Heart left ventricle (tissue), 16 donors: Measurements from ENCODE around the gene DAND5. TPM values are rescaled to one million over a fixed set of nuclear protein-coding genes. Genes with fewer than 3 reads are reported as not detected.

Experiments used
- ATAC-seq, 4 donors: fragments of 200-7000 bp; cut with Tn5 transposase; one replicate each; pipeline ENCODE4 v1.9.1; 2020 to 2022; ENCODE audit warnings: moderate library complexity in 4 of 4, mild to moderate bottlenecking in 3 of 4, moderate number of reproducible peaks in 1 of 4
- DNase-seq, 5 donors: peaks; one replicate each; pipeline ENCODE4 v3.0.0-alpha.2; 2020
- H3K27ac ChIP-seq, 12 donors: fragments of 200-600 bp; sonication (generic) in 4 of 12; one replicate each; pipeline versions ENCODE4 v1.5.0 to v1.8.0; 2016 to 2022; ENCODE audit warnings: mild to moderate bottlenecking in 2 of 12
- H3K27me3 ChIP-seq, 9 donors: fragments of 200-600 bp; sonication (generic) in 2 of 9; one replicate each; pipeline versions ENCODE4 v1.5.1 to v1.8.0; 2016 to 2022; ENCODE audit warnings: mild to moderate bottlenecking in 3 of 9
- H3K36me3 ChIP-seq, 9 donors: fragments of 200-600 bp; sonication (generic) in 2 of 9; one replicate each; pipeline versions ENCODE4 v1.5.0 to v1.8.0; 2018 to 2022; ENCODE audit warnings: mild to moderate bottlenecking in 2 of 9
- H3K4me1 ChIP-seq, 12 donors: fragments of 200-600 bp; sonication (generic) in 4 of 12; one replicate each; pipeline versions ENCODE4 v1.5.0 to v1.8.0; 2016 to 2022; ENCODE audit warnings: mild to moderate bottlenecking in 3 of 12
- H3K4me3 ChIP-seq, 12 donors: fragments of 200-600 bp; sonication (generic) in 4 of 12; one replicate each; pipeline versions ENCODE4 v1.5.0 to v1.8.0; 2017 to 2022; ENCODE audit warnings: mild to moderate bottlenecking in 9 of 12, moderate library complexity in 4 of 12
- H3K9me3 ChIP-seq, 12 donors: fragments of 200-600 bp; sonication (generic) in 4 of 12; one replicate each; pipeline versions ENCODE4 v1.5.0 to v1.8.0; 2016 to 2022; ENCODE audit warnings: mild to moderate bottlenecking in 1 of 12
- CTCF ChIP-seq, 12 donors: fragments of 200-600 bp; sonication (generic) in 4 of 12; IDR thresholded peaks; one replicate each; pipeline versions ENCODE4 v1.5.0 to v1.8.0; 2018 to 2022; ENCODE audit warnings: antibody characterized with exemption in 12 of 12, mild to moderate bottlenecking in 5 of 12
- POLR2A ChIP-seq, 2 donors: fragments of 450-650 bp; IDR thresholded peaks; one replicate each; pipeline ENCODE4 v1.6.1; 2017; ENCODE audit warnings: antibody characterized with exemption in 2 of 2, mild to moderate bottlenecking in 2 of 2, moderate library complexity in 2 of 2
- WGBS, 4 donors: extraction: QIAGEN DNeasy Blood & Tissue Kit in 2 of 4; methylation state at CpG; one replicate each; pipeline versions ENCODE4 v1.1.5 to v1.1.7; 2013 to 2018; 5-methylcytosine and 5-hydroxymethylcytosine counted together
- intact Hi-C, 10 donors: fragments of 100-400 bp; cut with DNase I; formaldehyde crosslinking; loops; one replicate each; pipeline versions ENCODE4 v1.11.1 to v1.14.2; 2022
- polyA plus RNA-seq, 2 donors: library from polyadenylated mRNA; stranded (reverse); fragments of 200-250 nt; gene quantifications; one replicate each; pipeline ENCODE4 v1.2.3, GENCODE V29; 2013
- total RNA-seq, 9 donors: library from RNA; depleted of rRNA in 2 of 9; stranded (reverse); fragments of >200 nt in 2 of 9; fragmentation: NEBNext Ultra II Directional in 3 of 9; extraction: Animal tissue kit (Norgen Biotek cat#: 25700) in 3 of 9; gene quantifications; one replicate each; pipeline versions ENCODE4 v1.1.0 to v1.2.4, GENCODE V29; 2016 to 2023
- donor health status: ischemic (EF 13 %, LVEDD 7.1; RV severe dilation, severe dysfunction).
- donor health status: healthy with polysubstance abuse.
- donor health status: DM: no; HTN: yes; CAD: no.
- donor health status: DM: no; HTN: no; CAD: no.
- donor health status: ischemic (EF 25% LVEDD 6.9; RV normal size, moderate dysfunction).
- donor health status: ischemic (EF 25% LVEDD 5.7; RV mildly dilated, moderate dysfunction).
- donor health status: healthy.
- donor health status: DM: yes; HTN: yes; CAD: no.
- donor health status: ischemic (EF 35%, LVEDD 5.7; RV mildly dilated, moderate dysfunction).
- donor health status: nonischemic (EF 11% LVEDD 7.7; RV severe dilation, severe dysfunction).
- donor health status: DM: yes; HTN: yes; CAD: no.
- donor health status: PGD.
- donor health status: ischemic (EF 29% LVEDD 5.4; RV normal size, mild dysfunction).
- donor health status: nonischemic (EF 23%, LVEDD 6.1; RV moderate dilation, normal function).

Gene DAND5
- total and polyA plus RNA-seq, 11 donors, result 1.4 to 13.6 (median 8.4) TPM

GRCh38 chr19:12987781-12988180 lies 18.4 kb downstream of the DAND5 start:
- H3K4me3 ChIP-seq, result no peak overlapping the region
- TF ChIP-seq CTCF (IDR thresholded peaks at IDR 0.05), result no peak
- TF ChIP-seq POLR2A (IDR thresholded peaks at IDR 0.05), result no peak
- H3K9me3 ChIP-seq, result no peaks in the 10 kb centered on the region
- ATAC-seq (no peak), DNase-seq (no peak)
- no peak overlapping the region for H3K27ac ChIP-seq
- WGBS, 4 donors, result 69 to 90% (median 78%) methylated on average over 6 to 10 of the region's 10 CpGs
- intact Hi-C loops, result loop anchor here in 5 of 10 donors (5.0 to 10.0 kb wide), 4 partner anchors 40 to 75 kb away; no protein-coding TSS in a partner anchor
- no peaks in the 10 kb centered on the region for H3K27me3 ChIP-seq
- peaks cover 0 to 28% (median 15%) of the 10 kb centered on the region in 12 donors for H3K4me1 ChIP-seq
- no peaks in the 10 kb centered on the region for H3K36me3 ChIP-seq

DNA sequence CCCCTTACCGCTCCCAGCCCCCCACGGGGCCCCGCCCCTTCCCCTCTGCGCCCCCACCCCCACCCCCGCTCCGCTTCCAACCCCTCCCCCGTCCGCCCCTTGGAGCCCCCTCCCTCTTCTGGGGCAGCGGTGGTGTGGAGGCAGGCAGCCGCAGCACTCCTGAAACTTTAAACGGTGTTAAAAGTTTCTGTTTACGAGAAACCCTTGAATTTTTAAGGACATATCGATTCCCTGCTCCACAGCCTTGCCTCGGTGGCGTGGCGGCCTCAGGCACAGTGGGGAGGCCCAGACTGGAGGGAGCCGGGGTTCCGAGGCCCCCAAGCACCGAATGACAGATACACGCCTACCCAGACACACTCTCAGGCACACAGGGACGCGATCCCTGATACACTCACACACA lies 21.1 kb downstream of the DAND5 start:
- peaks cover 0 to 11% (median 4%) of the 10 kb centered on the region in 12 donors for H3K4me1 ChIP-seq
- no peaks in the 10 kb centered on the region for H3K9me3 ChIP-seq
- intact Hi-C loops, result no loop called here
- 40 to 53% (median 50%) methylated on average over 22 of the region's 22 CpGs for WGBS, 4 donors
- ATAC-seq (no peak), DNase-seq (no peak)
- TF ChIP-seq POLR2A (IDR thresholded peaks at IDR 0.05) (no peak), CTCF (IDR thresholded peaks at IDR 0.05) (no peak)
- no peaks in the 10 kb centered on the region for H3K27me3 ChIP-seq
- H3K27ac ChIP-seq, result no peak overlapping the region
- no peak overlapping the region for H3K4me3 ChIP-seq
- no peaks in the 10 kb centered on the region for H3K36me3 ChIP-seq

DNA sequence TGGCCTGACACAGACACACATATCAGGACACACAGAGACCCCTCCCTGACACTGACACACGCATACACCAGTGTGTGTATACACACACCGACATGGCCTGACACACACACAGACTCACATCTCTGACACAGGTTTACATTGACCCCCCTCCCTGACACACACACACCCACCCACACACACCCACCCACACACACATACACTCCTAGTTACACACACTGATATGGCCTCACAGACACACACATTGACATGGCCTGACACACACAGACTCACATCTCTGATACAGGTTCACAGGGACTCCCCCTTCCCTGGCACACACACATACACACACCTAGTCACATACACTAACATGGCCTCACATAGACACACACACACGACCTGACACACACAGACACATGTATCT lies 21.5 kb downstream of the DAND5 start:
- DNase-seq (no peak), ATAC-seq (no peak)
- Histone ChIP-seq H3K36me3 (no peaks in the 10 kb centered on the region), H3K4me1 (peaks cover 0 to 7% (median 1%) of the 10 kb centered on the region in 12 donors), H3K4me3 (no peak overlapping the region), H3K27me3 (no peaks in the 10 kb centered on the region), H3K9me3 (no peaks in the 10 kb centered on the region), H3K27ac (no peak overlapping the region)
- TF ChIP-seq CTCF (IDR thresholded peaks at IDR 0.05) (no peak), POLR2A (IDR thresholded peaks at IDR 0.05) (no peak)
- intact Hi-C loops, result no loop called here
- 75 to 80% (median 78%) methylated on average over 3 of the region's 3 CpGs for WGBS, 4 donors

- Histone ChIP-seq H3K9me3 (no peaks in the 10 kb centered on the region), H3K4me1 (peaks cover 0 to 9% (median 1%) of the 10 kb centered on the region in 12 donors), H3K27me3 (peaks cover 0 to 3% (median 0%) of the 10 kb centered on the region in 9 donors), H3K27ac (no peak overlapping the region), H3K4me3 (no peak overlapping the region), H3K36me3 (no peaks in the 10 kb centered on the region)
- TF ChIP-seq CTCF (IDR thresholded peaks at IDR 0.05) (no peak), POLR2A (IDR thresholded peaks at IDR 0.05) (no peak)
- WGBS, 4 donors, result 94 to 99% (median 97%) methylated on average over 5 of the region's 5 CpGs
- ATAC-seq (no peak), DNase-seq (no peak)
- intact Hi-C loops, result no loop called here
These were observed 21.9 kb downstream of the DAND5 start for GRCh38 chr19:12991296-12991695.
